ENCODE data around the gene SRSF9.

SRSF9 gene

GRCh38 chr12:120416490-120417216 lies 52.9 kb downstream of the SRSF9 start:
- no peak for DNase-seq

GRCh38 chr12:120413901-120414695 lies 55.5 kb downstream of the SRSF9 start:
- DNase-seq: peak; percentile 78

DNA sequence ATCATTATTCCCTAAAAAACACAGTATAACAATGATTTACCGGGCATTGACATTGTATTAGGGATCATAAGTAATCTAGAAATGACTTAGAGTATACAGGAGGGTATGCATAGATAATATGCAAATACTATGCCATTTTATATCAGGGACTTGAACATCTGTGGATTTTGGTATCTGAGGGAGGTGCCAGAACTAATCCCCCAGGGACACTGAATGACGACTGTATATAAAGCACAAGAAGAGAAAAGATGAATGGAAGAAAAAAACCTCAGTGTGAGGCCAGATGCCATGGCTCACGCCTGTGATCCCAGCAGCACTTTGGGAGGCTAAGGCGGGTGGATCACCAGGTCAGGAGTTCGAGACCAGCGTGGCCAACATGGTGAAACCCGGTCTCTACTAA lies 57.1 kb downstream of the SRSF9 start:
- no peak for DNase-seq

All from right kidney (tissue), 1 donor.